ENCODE measurements around the gene HK3.

The HK3 gene, protein sequence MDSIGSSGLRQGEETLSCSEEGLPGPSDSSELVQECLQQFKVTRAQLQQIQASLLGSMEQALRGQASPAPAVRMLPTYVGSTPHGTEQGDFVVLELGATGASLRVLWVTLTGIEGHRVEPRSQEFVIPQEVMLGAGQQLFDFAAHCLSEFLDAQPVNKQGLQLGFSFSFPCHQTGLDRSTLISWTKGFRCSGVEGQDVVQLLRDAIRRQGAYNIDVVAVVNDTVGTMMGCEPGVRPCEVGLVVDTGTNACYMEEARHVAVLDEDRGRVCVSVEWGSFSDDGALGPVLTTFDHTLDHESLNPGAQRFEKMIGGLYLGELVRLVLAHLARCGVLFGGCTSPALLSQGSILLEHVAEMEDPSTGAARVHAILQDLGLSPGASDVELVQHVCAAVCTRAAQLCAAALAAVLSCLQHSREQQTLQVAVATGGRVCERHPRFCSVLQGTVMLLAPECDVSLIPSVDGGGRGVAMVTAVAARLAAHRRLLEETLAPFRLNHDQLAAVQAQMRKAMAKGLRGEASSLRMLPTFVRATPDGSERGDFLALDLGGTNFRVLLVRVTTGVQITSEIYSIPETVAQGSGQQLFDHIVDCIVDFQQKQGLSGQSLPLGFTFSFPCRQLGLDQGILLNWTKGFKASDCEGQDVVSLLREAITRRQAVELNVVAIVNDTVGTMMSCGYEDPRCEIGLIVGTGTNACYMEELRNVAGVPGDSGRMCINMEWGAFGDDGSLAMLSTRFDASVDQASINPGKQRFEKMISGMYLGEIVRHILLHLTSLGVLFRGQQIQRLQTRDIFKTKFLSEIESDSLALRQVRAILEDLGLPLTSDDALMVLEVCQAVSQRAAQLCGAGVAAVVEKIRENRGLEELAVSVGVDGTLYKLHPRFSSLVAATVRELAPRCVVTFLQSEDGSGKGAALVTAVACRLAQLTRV

DNA sequence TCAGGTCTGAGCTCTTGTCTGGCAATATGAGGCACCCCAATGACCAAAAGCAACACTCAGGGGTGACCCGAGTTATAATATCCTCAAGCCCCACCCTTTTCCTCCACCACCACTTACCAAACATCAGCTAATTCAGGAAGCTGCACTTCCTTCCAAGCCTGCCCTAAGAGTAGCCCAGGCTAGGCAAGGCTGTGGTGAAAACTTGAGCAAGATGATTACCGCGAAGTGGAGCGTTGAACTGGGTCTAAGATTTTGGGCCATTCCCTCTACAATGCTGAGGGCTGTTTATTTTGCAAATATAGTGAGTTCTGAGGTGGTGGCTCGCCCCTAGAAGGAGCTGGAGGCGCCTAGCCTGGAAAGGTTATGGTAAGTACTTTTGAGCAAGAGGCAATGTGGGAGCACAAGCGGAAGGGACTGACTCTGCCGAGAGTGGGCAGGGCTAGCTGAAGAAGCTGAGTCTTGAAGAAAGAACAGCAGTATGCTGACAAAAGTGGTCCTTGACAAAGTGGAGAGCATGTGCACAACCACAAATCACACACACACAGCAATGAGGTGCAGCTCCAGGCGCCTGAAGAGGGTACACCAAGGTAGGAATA is at the start of gene HK3:
Gene HK3, minus strand, starts transcription at position 51 of the 596 bp plus-strand sequence. CDS start 3,187 bp downstream, outside the sequence.
- DNase-seq (ENCODE audit: low spot score) = no peak

- DNase-seq (ENCODE audit: low spot score) = no peak
Observed at GRCh38 chr5:176948458-176948857, 49.3 kb upstream of the HK3 start.

DNA sequence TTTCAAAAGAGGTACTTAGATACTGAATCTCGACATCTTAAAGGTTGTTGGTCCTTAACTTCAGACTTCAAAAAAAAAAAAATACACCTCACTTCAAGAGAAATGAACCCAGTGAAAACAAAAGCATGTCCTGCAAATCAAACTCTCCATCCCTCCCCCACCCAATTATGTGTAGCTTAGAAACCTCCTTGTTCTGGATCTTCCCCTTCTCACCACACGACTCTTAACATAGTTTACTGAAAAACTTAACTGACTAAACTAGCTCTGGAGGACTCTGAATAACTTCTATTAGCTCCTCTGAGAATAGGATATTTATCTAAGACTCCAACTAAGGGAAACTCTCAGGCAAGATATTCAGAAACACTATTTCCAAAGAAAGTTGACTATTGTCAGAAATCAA is 48.7 kb upstream of the HK3 start:
- DNase-seq (ENCODE audit: low spot score) = no peak

DNA sequence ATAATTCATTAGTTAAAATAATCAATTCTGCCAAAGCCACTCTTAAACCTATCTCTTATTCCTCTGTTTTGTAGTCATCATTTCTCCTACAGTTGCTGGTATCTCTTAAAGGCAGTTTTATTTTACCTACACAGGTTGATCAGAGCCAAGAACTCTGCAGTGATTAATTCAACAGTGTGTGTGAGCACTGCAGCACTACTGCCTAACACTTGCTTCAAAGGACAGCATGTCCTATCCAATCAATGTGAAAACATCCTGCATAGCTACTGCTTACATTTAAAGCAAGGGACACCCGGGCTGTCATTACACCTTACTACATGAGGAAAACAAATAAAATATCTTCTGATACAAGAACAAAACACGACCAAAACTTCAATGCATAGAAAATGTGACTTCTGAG is 45.1 kb upstream of the HK3 start:
- DNase-seq (ENCODE audit: low spot score) = no peak

- no peak for DNase-seq (ENCODE audit: low spot score)
Observed at GRCh38 chr5:176943816-176944215, 44.7 kb upstream of the HK3 start.

DNA sequence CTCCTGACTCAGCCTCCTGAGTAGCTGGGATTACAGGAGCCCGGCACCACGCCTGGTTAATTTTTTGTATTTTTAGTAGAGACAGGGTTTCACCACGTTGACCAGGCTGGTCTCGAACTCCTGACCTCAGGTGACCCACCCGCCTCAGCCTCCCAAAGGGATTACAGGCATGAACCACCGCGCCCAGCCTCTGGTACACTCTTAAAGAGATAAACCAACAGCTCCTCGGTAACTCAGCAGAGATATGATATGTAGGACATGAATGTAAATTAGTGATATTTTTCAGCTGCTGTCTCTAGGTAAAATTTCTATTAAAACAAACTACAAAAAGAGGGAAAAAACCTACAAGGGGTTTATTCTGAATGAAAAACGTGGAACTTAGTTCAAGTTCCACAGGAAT is 42.8 kb upstream of the HK3 start:
- DNase-seq (ENCODE audit: low spot score) = no peak

DNA sequence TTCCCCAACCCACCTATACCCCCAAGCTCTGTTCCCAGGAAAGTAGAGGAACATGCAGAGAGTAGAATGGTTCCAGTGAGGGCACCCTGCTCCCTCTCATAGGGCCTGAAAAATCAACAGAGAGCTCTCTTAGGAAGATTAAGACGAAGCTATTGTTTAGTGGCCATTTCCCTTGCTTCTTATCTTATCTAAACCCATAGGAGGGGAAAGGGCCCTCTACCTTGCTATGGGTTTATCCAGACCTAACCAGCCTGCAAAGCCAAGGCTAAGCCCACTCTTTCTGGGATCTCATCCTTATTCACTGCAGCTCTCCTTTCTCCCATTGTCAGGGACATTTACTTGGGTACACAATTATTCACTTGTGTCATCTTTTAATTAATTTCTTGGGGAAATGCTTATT is 39.3 kb upstream of the HK3 start:
- no peak for DNase-seq (ENCODE audit: low spot score)

GRCh38 chr5:176935017-176935416 is 35.9 kb upstream of the HK3 start:
- no peak for DNase-seq (ENCODE audit: low spot score)

- DNase-seq (ENCODE audit: low spot score) = no peak
Observed at GRCh38 chr5:176934309-176934930, 35.3 kb upstream of the HK3 start.

DNA sequence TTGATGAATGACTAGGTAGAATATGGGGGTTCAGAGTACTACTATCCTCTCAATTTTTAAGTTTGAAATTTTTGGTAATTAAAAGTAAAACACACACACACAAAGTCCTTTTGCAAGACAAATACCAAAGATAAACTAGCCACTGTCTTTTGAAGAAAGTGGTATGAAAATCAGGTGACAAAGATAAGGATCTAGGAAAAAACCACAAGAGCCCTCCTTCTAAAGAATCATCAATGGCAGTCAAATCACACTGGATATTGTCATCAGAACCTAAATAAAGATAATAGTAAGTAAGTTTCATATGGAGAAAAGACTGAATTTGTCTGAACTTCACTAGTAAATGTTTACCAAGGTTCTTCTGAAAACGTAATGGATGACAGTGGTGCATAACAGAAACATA is 30.5 kb upstream of the HK3 start:
- no peak for DNase-seq (ENCODE audit: low spot score)

- no peak for DNase-seq (ENCODE audit: low spot score)
Observed at GRCh38 chr5:176927562-176927961, 28.4 kb upstream of the HK3 start.

GRCh38 chr5:176922817-176923216 is 23.7 kb upstream of the HK3 start:
- DNase-seq (ENCODE audit: low spot score) = no peak

GRCh38 chr5:176921714-176922113 is 22.6 kb upstream of the HK3 start:
- DNase-seq (ENCODE audit: low spot score) = no peak

- DNase-seq (ENCODE audit: low spot score) = no peak
Observed at GRCh38 chr5:176918613-176919012, 19.5 kb upstream of the HK3 start.

- no peak for DNase-seq (ENCODE audit: low spot score)
Observed at GRCh38 chr5:176916337-176916736, 17.2 kb upstream of the HK3 start.

GRCh38 chr5:176915906-176916305 is 16.8 kb upstream of the HK3 start:
- no peak for DNase-seq (ENCODE audit: low spot score)

DNA sequence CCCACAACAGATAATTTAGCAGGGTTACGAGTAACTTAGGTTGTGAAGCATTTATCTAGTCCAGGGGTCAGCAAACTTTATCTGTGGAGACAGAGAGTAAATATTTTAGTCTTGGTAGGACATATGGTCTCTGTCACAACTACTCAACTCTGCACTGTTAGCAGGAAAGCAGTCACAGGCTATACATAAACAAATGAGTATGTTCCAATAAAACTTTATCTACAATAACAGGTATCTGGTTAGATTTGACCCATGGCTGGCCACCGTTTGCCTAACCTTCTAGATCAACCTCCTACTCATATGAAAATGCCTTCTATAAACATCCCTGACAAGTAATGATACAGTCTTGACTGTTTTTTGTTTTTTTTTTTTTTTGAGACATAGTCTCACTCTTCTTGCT is 13.0 kb upstream of the HK3 start:
- no peak for DNase-seq (ENCODE audit: low spot score)

- no peak for DNase-seq (ENCODE audit: low spot score)
Observed at GRCh38 chr5:176908675-176909368, 9.7 kb upstream of the HK3 start.

DNA sequence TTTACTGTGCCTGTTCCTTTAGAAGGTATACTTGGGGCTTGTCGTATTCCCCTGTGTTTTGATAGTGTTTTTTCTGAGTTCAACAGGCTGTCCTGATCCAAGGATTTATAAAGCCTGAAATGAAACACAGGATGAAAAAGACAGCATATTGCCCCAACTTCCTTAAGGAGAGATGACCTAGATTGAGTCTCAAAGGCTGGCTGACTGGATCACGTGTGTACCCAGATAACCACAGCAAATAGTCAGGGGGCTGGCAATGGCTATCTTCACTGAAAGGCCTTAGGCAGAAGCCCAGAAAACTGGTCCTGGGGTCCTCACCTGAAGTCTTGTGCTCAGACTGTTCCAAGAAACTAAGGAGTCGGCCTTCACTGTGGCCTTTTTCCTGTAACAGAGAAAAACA is 7.7 kb upstream of the HK3 start:
- DNase-seq (ENCODE audit: low spot score) = no peak

GRCh38 chr5:176906126-176906525 is 7.0 kb upstream of the HK3 start:
- DNase-seq (ENCODE audit: low spot score) = no peak

GRCh38 chr5:176904276-176904675 is 5.1 kb upstream of the HK3 start:
- DNase-seq (ENCODE audit: low spot score) = no peak

Data from kidney capillary endothelial cell (primary cell).